DOHH2 (cell line): ENCODE data around the gene PROB1.

Experiments used
- H3F3A ChIP-seq: fragments of 200-600 bp; sonication (generic), shearing (Covaris generic); 2 replicates; pipeline ENCODE4 v1.6.0; 2016; ENCODE audit warnings: antibody characterized with exemption, mild to moderate bottlenecking; ENCODE audit not compliant: control insufficient read depth, insufficient read depth
- H3K27ac ChIP-seq: fragments of 200-600 bp; sonication (generic); 2 replicates; pipeline ENCODE4 v1.5.1; 2014; ENCODE audit warnings: low read depth, mild to moderate bottlenecking, low read length, moderate library complexity
- H3K27me3 ChIP-seq: fragments of 200-600 bp; sonication (generic); 2 replicates; pipeline ENCODE4 v1.6.1; 2014; ENCODE audit warnings: mild to moderate bottlenecking, low read length, mixed read lengths; ENCODE audit not compliant: control insufficient read depth
- H3K36me3 ChIP-seq: fragments of 200-600 bp; sonication (generic); 2 replicates; pipeline ENCODE4 v1.6.1; 2014; ENCODE audit warnings: mild to moderate bottlenecking, low read length, moderate library complexity, mixed read lengths; ENCODE audit not compliant: control insufficient read depth
- H3K4me1 ChIP-seq: fragments of 200-600 bp; sonication (generic); 2 replicates; pipeline ENCODE4 v1.6.1; 2014; ENCODE audit warnings: mild to moderate bottlenecking, low read length, mixed read lengths; ENCODE audit not compliant: control insufficient read depth
- H3K4me2 ChIP-seq: fragments of 200-600 bp; sonication (generic); 2 replicates; pipeline ENCODE4 v1.6.0; 2014; ENCODE audit warnings: mild to moderate bottlenecking, low read length, moderate library complexity
- H3K4me3 ChIP-seq: fragments of 200-600 bp; sonication (generic); 2 replicates; pipeline ENCODE4 v1.5.1; 2014; ENCODE audit warnings: mild to moderate bottlenecking, low read length, mixed read lengths
- H3K79me2 ChIP-seq: fragments of 200-600 bp; sonication (generic); 2 replicates; pipeline ENCODE4 v1.6.1; 2014; ENCODE audit warnings: mild to moderate bottlenecking, low read length, mixed read lengths; ENCODE audit not compliant: control insufficient read depth
- H3K9me2 ChIP-seq: fragments of 200-600 bp; sonication (generic); replicated peaks from 2 replicates; pipeline ENCODE4 v1.6.1; 2014; ENCODE audit warnings: mild to moderate bottlenecking, low read length, mixed read lengths; ENCODE audit not compliant: control insufficient read depth
- H3K9me3 ChIP-seq: fragments of 200-600 bp; sonication (generic); 2 replicates; pipeline ENCODE4 v1.6.1; 2014; ENCODE audit warnings: antibody characterized with exemption, low read length, mixed read lengths; ENCODE audit not compliant: control insufficient read depth, insufficient read depth
- H4K20me1 ChIP-seq: fragments of 200-600 bp; sonication (generic); 2 replicates; pipeline ENCODE4 v1.6.0; 2014; ENCODE audit warnings: low read depth, mild to moderate bottlenecking, antibody characterized with exemption, low read length, moderate library complexity; ENCODE audit not compliant: control insufficient read depth, insufficient read depth
- EZH2phosphoT487 ChIP-seq: fragments of 200-600 bp; sonication (generic); IDR thresholded peaks from 2 replicates; pipeline ENCODE4 v1.6.1; 2017; ENCODE audit warnings: borderline replicate concordance, mild to moderate bottlenecking, antibody characterized with exemption, low read length, moderate library complexity, mixed read lengths
- TF ChIP-seq, protein P1 (sequence below): fragments of 200-600 bp; sonication (generic); IDR thresholded peaks from one replicate; pipeline ENCODE4 v1.5.1; 2014; ENCODE audit warnings: antibody characterized with exemption, mild to moderate bottlenecking, low read depth, low read length; ENCODE audit not compliant: poor library complexity, severe bottlenecking

The PROB1 gene

DNA sequence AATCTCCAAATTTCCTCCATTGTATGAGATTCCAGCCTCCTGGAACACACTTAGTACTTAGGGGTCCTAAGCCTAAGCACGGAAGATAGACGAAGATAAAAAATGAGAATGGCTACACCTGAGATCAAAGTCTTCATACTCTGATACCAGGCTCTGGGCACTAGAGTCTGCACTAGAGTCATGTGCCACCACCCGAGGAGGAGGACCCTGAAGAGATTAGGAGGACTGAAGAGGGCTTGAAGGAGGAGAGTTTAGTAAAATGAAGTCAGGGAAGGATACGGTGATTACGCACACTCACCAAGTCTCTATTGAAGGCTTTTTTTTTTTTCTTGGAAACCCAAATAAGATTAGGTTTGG, 9.6 kb upstream of the PROB1 start:
- Histone ChIP-seq H3K4me1 (peaks cover 43% of the 10 kb centered on the region), H3F3A (peaks cover 7% of the 10 kb centered on the region), H3K79me2 (no peaks in the 10 kb centered on the region), H3K27me3 (no peaks in the 10 kb centered on the region), H3K9me2 (no peaks in the 10 kb centered on the region), H3K4me3 (peak overlapping the region; percentile 77), H3K9me3 (no peaks in the 10 kb centered on the region), H3K4me2 (peak overlapping the region; percentile 74), H3K36me3 (no peaks in the 10 kb centered on the region), H3K27ac (peak overlapping the region; percentile 82), H4K20me1 (no peaks in the 10 kb centered on the region)
- TF ChIP-seq, protein P1, sequence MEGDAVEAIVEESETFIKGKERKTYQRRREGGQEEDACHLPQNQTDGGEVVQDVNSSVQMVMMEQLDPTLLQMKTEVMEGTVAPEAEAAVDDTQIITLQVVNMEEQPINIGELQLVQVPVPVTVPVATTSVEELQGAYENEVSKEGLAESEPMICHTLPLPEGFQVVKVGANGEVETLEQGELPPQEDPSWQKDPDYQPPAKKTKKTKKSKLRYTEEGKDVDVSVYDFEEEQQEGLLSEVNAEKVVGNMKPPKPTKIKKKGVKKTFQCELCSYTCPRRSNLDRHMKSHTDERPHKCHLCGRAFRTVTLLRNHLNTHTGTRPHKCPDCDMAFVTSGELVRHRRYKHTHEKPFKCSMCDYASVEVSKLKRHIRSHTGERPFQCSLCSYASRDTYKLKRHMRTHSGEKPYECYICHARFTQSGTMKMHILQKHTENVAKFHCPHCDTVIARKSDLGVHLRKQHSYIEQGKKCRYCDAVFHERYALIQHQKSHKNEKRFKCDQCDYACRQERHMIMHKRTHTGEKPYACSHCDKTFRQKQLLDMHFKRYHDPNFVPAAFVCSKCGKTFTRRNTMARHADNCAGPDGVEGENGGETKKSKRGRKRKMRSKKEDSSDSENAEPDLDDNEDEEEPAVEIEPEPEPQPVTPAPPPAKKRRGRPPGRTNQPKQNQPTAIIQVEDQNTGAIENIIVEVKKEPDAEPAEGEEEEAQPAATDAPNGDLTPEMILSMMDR = no peak
- TF ChIP-seq EZH2phosphoT487 = no peak

DNA sequence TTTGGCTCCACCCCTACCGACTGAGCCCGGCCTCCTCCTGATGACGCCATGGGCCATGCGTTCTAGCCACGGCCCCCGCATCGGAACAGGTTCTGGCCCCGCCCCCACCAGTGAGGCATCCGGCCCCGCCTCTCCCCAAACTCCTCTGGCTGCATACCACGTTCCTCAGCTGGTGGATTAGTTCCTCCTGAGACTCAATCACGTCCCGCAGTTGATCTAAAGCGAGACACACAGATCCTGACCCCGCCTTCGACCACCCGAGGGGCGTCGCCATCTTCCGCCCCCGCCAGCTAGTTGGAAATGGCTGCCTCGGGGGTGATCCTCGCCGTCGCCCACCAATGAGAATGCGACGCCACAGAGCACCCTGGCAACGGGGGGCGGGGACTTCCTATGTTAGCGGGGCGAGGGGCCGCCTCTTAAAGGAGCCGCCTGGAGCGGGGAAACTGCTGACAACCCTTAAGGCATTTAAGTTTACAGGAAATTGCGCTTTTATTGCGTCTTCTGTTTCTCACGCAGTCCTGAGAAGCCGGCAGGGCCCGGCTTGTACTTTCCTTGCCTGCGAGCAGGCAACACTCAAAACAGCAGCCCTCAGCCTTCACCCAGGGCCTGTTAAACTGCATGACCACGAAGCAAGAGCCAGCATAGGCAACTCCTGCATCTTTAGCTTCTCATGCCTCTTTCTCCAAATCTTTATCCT, 9.0 kb upstream of the PROB1 start, which contains the start of gene SPATA24:
SPATA24 (minus strand) TSS at position 303 of the 697 bp plus-strand sequence; CDS start at position 274, 29 bp downstream.
- Histone ChIP-seq H3K79me2 (no peaks in the 10 kb centered on the region), H4K20me1 (no peaks in the 10 kb centered on the region), H3K27me3 (no peaks in the 10 kb centered on the region), H3K36me3 (no peaks in the 10 kb centered on the region), H3K9me3 (no peaks in the 10 kb centered on the region), H3K27ac (peak within 1 kb of the TSS; percentile 82), H3K4me3 (peak within 1 kb of the TSS; percentile 77), H3F3A (peaks cover 10% of the 10 kb centered on the region), H3K4me1 (peaks cover 43% of the 10 kb centered on the region), H3K9me2 (no peaks in the 10 kb centered on the region), H3K4me2 (peak within 1 kb of the TSS; percentile 74)
- TF ChIP-seq, protein P1 = no peak
- no peak for TF ChIP-seq EZH2phosphoT487

DNA sequence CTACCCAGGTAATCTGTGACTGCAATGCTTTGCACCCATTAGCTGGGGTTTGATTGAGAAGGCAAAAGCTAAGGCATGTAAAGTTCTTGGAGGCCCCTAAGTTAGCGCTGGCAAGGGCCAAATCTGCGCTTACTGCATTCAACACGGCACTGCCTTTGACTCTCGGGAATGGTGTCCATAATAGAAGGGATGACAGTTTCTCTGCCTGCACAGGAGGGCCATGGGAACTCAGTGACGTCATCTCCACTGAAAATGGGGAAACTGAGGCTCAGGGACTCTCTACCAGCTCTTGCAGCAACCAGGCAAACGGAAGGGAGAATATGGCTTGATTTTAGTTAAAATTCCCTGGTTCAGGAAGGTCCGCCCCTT, 8.5 kb upstream of the PROB1 start:
- Histone ChIP-seq H3F3A (peaks cover 10% of the 10 kb centered on the region), H3K4me2 (peak overlapping the region; percentile 74), H3K27ac (peak overlapping the region; percentile 82), H3K4me1 (peaks cover 42% of the 10 kb centered on the region), H3K36me3 (no peaks in the 10 kb centered on the region), H3K27me3 (no peaks in the 10 kb centered on the region), H3K4me3 (peak overlapping the region; percentile 77), H3K79me2 (no peaks in the 10 kb centered on the region), H4K20me1 (no peaks in the 10 kb centered on the region), H3K9me2 (no peaks in the 10 kb centered on the region), H3K9me3 (no peaks in the 10 kb centered on the region)
- TF ChIP-seq, protein P1 = no peak
- TF ChIP-seq EZH2phosphoT487 = no peak
